Activated CD8-positive, alpha-beta memory T cell treated with anti-CD3 and anti-CD28 coated beads, Interleukin-2, amount 10 ng/mL, durations not matched to agents 7 days and 5 days (primary cell): Measurements from ENCODE around the gene PTGER2. TPM values are rescaled to one million over a fixed set of nuclear protein-coding genes. Genes with fewer than 3 reads are reported as not detected.
A peak's percentile ranks its signal among the peaks of the same experiment; 100 is the strongest.

ENCODE experiments used
- ATAC-seq: fragments of 150-1000 bp; cut with Tn5 transposase; one replicate; pipeline ENCODE4 v1.10.0; 2021; ENCODE audit warnings: moderate library complexity
- CTCF ChIA-PET: fragments of 350-600 bp; sonication (Branson Sonifier 250); formaldehyde crosslinking; loops from one replicate; lab custom pipeline; 2021; ENCODE audit warnings: antibody characterized with exemption; lab: Charles Lee
- DNase-seq: peaks from one replicate; pipeline ENCODE4 v3.0.0-alpha.2; 2020
- H3K27ac Mint-ChIP-seq: one replicate; pipeline ENCODE4 v1.8.0; 2021; ENCODE audit warnings: mild to moderate bottlenecking, mixed read lengths
- H3K27me3 Mint-ChIP-seq: one replicate; pipeline ENCODE4 v1.8.0; 2021; ENCODE audit warnings: mixed read lengths
- H3K36me3 Mint-ChIP-seq: one replicate; pipeline ENCODE4 v1.8.0; 2021; ENCODE audit warnings: mild to moderate bottlenecking, mixed read lengths
- H3K4me1 Mint-ChIP-seq: one replicate; pipeline ENCODE4 v1.8.0; 2021; ENCODE audit warnings: mixed read lengths
- H3K4me3 Mint-ChIP-seq: one replicate; pipeline ENCODE4 v1.8.0; 2021; ENCODE audit warnings: mild to moderate bottlenecking, moderate library complexity, mixed read lengths
- H3K9me3 Mint-ChIP-seq: one replicate; pipeline ENCODE4 v1.8.0; 2022; ENCODE audit warnings: low read depth, mixed read lengths
- total RNA-seq, 2 experiments: library from RNA; stranded (reverse); gene quantifications; one replicate each; pipeline ENCODE4 v1.2.3, GENCODE V29; 2021

Gene PTGER2
- total RNA-seq, 2 experiments from 2014 or later: 97.6 to 117 TPM

DNA sequence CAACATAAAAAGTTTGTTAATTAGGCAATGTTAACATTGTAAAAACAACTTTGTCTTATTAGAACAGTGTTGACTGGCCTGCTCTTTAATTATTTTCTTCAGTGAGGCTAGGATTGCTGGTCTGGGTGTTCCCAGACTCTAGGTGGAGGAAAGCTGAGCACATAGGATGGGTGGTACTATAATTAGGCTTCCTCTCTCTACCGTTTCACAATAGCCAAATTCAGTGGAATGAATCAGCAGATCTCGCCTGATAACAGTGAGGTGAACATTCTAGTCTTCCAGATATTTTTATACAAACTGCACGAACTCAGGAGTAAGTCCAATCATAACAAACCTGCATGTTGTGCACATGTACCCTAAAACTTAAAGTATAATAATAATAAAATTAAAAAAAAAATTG is 34.7 kb upstream of the PTGER2 start:
- peaks cover 2% of the 10 kb centered on the region for H3K36me3 Mint-ChIP-seq
- peaks cover 14% of the 10 kb centered on the region for H3K4me1 Mint-ChIP-seq
- H3K9me3 Mint-ChIP-seq: no peaks in the 10 kb centered on the region
- DNase-seq (no peak), ATAC-seq (no peak)
- H3K27me3 Mint-ChIP-seq: no peaks in the 10 kb centered on the region
- H3K27ac Mint-ChIP-seq: no peak overlapping the region
- no peak overlapping the region for H3K4me3 Mint-ChIP-seq
- CTCF ChIA-PET: no interaction called here

DNA sequence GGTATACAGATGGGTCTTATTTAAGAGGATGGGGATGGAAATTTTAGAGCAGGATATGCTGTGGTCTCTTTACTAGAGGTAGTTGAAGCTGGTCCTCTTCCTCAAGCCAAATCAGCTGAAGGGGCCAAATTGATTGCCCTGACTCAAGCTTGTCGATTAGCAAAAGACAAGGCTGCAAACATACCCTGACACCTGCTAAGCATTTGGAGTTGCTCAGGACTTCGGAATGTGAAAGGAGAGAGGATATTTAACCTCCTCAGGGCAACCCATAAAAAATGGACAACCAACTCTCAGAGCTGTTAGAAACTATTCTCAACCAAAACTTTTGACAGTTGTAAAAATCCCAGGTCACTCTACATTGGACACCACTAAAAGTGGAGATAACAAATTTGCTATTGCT is 31.0 kb upstream of the PTGER2 start:
- Mint-ChIP-seq H3K4me3 (no peak overlapping the region), H3K9me3 (no peaks in the 10 kb centered on the region), H3K27ac (no peak overlapping the region), H3K4me1 (peaks cover 33% of the 10 kb centered on the region), H3K27me3 (no peaks in the 10 kb centered on the region), H3K36me3 (peaks cover 3% of the 10 kb centered on the region)
- DNase-seq (no peak), ATAC-seq (no peak)
- CTCF ChIA-PET: no interaction called here

DNA sequence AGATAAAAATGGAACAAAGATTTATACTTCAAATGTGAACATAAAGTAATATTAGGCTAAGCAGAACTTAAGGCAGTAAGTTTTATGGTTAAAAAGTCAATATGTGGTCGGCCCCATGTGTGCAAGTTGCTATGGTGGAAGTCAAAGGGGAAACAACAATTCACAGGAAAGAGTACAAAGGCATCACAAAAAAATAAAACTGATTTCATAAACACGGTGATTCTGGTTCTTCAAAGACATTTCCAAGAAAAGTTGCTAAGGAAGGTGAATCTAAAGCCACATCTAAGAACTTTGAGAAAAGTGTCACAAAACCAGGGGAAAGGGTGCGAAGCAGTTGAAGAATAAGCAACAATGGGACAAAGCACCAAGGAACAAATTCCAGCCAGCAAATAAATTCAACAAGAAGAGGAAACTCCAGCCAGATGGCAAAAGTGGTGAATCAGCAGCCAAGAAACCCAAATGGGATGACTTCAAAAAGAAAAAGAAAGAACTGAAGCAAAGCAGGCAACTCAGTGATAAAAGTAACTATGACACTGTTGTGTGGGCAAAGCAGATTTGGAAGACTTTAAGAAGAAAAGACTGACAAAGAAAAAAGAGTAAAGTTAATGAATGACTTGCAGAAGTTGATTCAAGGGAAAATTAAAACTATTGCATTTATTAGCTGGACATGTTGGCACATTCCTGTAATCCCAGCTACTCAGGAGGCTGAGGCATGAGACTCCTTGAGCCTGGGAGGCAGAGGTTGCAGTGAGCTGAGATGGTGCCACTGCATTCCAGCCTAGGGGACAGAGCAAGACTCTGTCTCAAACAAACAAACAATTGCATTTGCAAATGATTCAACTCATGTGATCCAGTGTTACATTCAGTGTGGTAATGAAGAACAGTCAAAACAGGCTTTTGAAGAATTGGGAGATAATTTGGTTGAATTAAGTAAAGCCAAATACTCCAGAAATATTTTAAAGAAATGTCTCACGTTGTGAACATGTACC is 27.2 kb upstream of the PTGER2 start:
- ATAC-seq: peak; percentile 20

DNA sequence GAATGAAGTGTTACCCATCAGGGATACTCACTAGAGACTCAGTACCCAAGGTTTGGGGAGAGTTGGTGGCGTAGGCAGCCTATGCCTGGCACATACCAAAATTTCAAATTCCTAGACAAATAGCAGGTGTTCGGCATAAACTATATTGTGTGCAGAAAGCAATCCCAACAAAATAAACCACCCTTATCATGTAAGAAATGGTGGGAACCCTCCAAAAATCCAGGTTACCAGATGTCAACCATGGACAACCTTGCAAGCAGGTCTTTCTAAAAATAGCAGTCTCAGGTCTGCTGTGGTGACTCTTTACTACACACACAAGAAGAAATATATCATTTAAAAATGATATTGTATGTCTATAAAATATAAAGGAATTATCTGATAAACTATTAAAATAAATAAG is 17.7 kb upstream of the PTGER2 start:
- peaks cover 30% of the 10 kb centered on the region for H3K4me1 Mint-ChIP-seq
- ATAC-seq: no peak
- no peak overlapping the region for H3K4me3 Mint-ChIP-seq
- CTCF ChIA-PET: interaction anchor here (0.6 to 1.0 kb wide), 2 partner anchors 177 to 1916 kb away, joined by 3 read pairs; no protein-coding TSS in a partner anchor
- no peak for DNase-seq
- no peaks in the 10 kb centered on the region for H3K9me3 Mint-ChIP-seq
- H3K27ac Mint-ChIP-seq: no peak overlapping the region
- peaks cover 2% of the 10 kb centered on the region for H3K36me3 Mint-ChIP-seq
- H3K27me3 Mint-ChIP-seq: peaks cover 2% of the 10 kb centered on the region

More for the DNA sequence above, 27.2 kb upstream of the PTGER2 start:
- Mint-ChIP-seq H3K9me3 (no peaks in the 10 kb centered on the region), H3K27ac (peak overlapping the region; percentile 53), H3K4me3 (no peak overlapping the region), H3K36me3 (peaks cover 6% of the 10 kb centered on the region), H3K27me3 (no peaks in the 10 kb centered on the region), H3K4me1 (peaks cover 27% of the 10 kb centered on the region)
- CTCF ChIA-PET: interaction anchor here (2.8 kb wide), 1 partner anchor 13 kb away, joined by 10 read pairs; no protein-coding TSS in a partner anchor
- DNase-seq: no peak

DNA sequence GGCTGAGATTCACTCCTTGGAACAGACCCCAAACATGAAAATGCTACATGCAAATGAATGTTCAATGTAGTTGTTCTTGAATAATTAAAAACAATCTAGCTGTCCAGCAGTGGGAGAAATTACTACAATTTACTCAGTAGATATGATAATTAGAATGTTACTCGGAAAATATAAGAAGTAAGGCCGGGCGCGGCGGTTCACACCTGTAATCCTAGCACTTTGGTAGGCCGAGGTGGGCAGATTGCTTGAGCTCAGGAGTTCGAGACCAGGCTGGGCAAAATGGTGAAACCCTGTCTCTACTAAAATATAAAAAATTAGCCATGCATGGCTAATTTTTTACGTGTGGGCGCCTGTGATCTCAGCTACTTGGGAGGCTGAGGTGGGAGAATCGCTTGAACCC is 15.3 kb upstream of the PTGER2 start:
- CTCF ChIA-PET: interaction anchor here (0.6 to 3.6 kb wide), 10 partner anchors 8 to 439 kb away, joined by 3 to 26 read pairs (median 4); partner anchors contain the start of genes GNG2 and PTGER2
- ATAC-seq: no peak
- no peak overlapping the region for H3K27ac Mint-ChIP-seq
- peaks cover 40% of the 10 kb centered on the region for H3K4me1 Mint-ChIP-seq
- peaks cover 10% of the 10 kb centered on the region for H3K36me3 Mint-ChIP-seq
- DNase-seq: no peak
- H3K9me3 Mint-ChIP-seq: no peaks in the 10 kb centered on the region
- H3K27me3 Mint-ChIP-seq: no peaks in the 10 kb centered on the region
- H3K4me3 Mint-ChIP-seq: no peak overlapping the region

DNA sequence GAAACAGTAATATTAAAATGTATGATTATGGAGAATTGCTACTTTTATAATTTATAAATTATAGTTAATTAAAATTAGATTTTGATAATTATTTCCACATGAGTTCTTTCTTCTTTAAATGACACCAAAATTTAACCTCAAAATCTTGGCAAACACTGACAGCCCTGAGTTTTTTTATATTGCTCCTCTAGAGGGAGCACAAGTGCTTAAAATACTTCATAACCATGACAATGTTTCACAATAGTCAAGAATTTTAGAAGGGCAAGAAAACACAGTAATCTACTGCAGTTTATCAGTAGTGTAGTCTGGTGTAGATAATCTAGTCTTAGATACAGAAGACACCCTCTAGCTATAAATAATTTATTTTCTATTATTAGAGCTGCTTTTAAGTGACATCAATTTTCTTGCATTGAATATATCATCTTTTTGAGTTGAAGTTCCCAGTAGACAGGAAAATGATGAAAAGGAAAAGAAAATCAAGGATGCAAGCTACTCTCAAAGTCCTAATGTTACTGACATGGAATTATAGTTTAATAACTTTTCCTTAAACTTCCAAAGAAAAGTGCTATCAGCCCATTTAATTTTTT is 14.3 kb upstream of the PTGER2 start:
- ATAC-seq (peak; percentile 76), DNase-seq (no peak)
- peaks cover 40% of the 10 kb centered on the region for H3K4me1 Mint-ChIP-seq

DNA sequence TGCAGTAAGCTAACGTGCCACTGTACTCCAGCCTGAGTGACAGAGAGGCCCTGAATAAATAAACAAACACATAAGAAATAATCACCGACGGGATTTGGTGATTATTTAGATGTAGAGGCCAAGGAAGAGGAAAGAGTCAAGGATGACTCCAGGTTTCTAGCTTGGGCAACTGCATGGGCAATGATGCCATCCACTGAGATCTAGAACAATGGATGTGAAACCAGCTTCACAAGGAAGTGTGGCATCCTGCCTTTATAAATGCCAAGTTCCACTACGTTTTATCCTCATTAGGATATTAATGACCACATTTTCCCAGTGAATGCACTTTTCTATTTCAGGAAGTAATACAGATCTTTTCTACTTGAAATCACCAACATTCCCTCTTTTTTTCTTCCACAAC is 10.9 kb upstream of the PTGER2 start:
- ATAC-seq: no peak
- no peak for DNase-seq
- Mint-ChIP-seq H3K4me3 (no peak overlapping the region), H3K36me3 (peaks cover 18% of the 10 kb centered on the region), H3K27ac (no peak overlapping the region), H3K9me3 (no peaks in the 10 kb centered on the region), H3K27me3 (no peaks in the 10 kb centered on the region), H3K4me1 (peaks cover 42% of the 10 kb centered on the region)
- CTCF ChIA-PET: interaction anchor here (1.2 kb wide), 1 partner anchor 124 kb away, joined by 3 read pairs; no protein-coding TSS in a partner anchor

More for the DNA sequence above, 14.3 kb upstream of the PTGER2 start:
- CTCF ChIA-PET: interaction anchor here (0.7 to 3.6 kb wide), 27 partner anchors 9 to 430 kb away, joined by 3 to 26 read pairs (median 4); partner anchors contain the start of genes GPR137C, PTGER2, STYX and TXNDC16
- Mint-ChIP-seq H3K4me3 (no peak overlapping the region), H3K9me3 (no peaks in the 10 kb centered on the region), H3K27ac (no peak overlapping the region), H3K36me3 (peaks cover 11% of the 10 kb centered on the region), H3K27me3 (no peaks in the 10 kb centered on the region)

DNA sequence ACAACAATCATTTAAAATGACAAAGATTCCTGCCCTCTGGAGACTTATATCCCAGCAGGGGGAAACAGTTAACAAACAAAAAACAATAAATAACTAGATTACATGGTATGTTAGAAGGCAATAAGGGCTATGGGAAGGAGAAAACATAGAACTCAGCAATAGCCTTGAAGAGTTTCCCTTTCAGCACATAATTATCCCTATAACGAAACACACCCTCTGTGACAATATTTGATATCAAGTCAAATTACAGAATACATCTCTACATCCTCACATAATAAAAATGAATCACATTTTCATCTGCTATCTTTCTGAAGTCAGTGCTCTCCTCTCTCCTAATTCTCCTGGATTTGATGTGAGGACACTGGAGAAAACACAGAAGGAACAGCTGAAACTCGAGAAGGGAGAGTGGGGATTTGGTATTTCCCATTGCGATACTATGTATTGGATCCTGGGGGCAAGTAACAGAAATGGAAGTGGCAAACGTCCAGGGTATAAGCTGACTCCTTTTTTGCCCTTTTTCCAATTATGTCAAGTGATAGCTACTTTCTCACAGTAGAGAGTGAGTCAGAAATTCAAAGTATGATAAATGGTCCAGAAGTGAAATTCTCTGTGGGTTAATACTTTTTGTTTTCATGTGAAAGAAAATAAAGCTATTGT is 9.7 kb upstream of the PTGER2 start:
- Mint-ChIP-seq H3K4me3 (no peak overlapping the region), H3K27ac (no peak overlapping the region), H3K36me3 (peaks cover 20% of the 10 kb centered on the region), H3K4me1 (peaks cover 37% of the 10 kb centered on the region), H3K27me3 (no peaks in the 10 kb centered on the region), H3K9me3 (no peaks in the 10 kb centered on the region)
- CTCF ChIA-PET: interaction anchor here (0.9 to 1.2 kb wide), 3 partner anchors 10 to 164 kb away, joined by 3 to 4 read pairs (median 3); partner anchors contain the start of gene PTGER2
- DNase-seq (no peak), ATAC-seq (no peak)

DNA sequence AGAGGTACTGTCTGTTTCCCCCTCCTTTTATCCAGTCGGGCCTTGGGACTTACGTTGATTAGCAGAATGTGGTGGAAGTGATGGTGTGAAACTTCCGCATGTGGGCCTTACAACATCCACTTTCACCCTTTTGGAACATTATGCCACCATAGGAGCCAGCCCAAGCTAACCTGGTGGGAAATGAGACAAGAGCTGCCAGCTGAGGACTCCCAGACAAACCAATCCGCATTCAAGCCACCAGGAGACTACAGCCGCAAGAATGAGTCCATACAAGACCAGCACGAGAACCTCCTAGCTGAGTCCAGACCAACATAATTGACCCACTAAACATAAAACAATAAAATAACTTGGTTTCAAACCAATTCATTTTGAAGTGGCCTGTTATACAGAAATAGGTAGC is 9.1 kb upstream of the PTGER2 start:
- no peak overlapping the region for H3K27ac Mint-ChIP-seq
- peaks cover 24% of the 10 kb centered on the region for H3K36me3 Mint-ChIP-seq
- CTCF ChIA-PET: interaction anchor here (0.6 to 1.2 kb wide), 3 partner anchors 9 to 163 kb away, joined by 3 to 4 read pairs (median 3); partner anchors contain the start of gene PTGER2
- no peak overlapping the region for H3K4me3 Mint-ChIP-seq
- peaks cover 37% of the 10 kb centered on the region for H3K4me1 Mint-ChIP-seq
- H3K9me3 Mint-ChIP-seq: no peaks in the 10 kb centered on the region
- DNase-seq (no peak), ATAC-seq (no peak)
- H3K27me3 Mint-ChIP-seq: no peaks in the 10 kb centered on the region

DNA sequence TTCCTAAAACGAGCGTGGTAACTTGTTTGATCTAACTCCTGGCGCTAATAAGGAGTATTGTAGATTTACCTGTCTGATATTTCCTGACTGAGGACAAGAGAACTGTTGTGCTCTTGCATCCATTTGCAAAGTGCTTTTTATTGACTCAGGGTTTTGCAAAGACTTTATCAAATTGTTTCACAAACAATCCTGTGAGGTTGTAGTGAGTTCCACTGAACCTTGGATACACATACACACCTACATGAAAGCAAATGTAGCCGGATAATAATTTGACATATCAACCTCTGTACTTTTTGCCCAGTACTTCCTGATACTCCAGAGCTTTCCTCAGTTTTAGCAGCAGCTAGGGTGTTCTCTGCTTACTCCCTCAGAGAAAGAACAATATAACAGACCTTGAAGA is 6.7 kb upstream of the PTGER2 start:
- no peak overlapping the region for H3K27ac Mint-ChIP-seq
- CTCF ChIA-PET: interaction anchor here (1.0 kb wide), 1 partner anchor 10 kb away, joined by 4 read pairs; no protein-coding TSS in a partner anchor
- DNase-seq: no peak
- no peak overlapping the region for H3K4me3 Mint-ChIP-seq
- H3K27me3 Mint-ChIP-seq: no peaks in the 10 kb centered on the region
- H3K4me1 Mint-ChIP-seq: peaks cover 45% of the 10 kb centered on the region
- ATAC-seq: no peak
- no peaks in the 10 kb centered on the region for H3K9me3 Mint-ChIP-seq
- peaks cover 44% of the 10 kb centered on the region for H3K36me3 Mint-ChIP-seq

DNA sequence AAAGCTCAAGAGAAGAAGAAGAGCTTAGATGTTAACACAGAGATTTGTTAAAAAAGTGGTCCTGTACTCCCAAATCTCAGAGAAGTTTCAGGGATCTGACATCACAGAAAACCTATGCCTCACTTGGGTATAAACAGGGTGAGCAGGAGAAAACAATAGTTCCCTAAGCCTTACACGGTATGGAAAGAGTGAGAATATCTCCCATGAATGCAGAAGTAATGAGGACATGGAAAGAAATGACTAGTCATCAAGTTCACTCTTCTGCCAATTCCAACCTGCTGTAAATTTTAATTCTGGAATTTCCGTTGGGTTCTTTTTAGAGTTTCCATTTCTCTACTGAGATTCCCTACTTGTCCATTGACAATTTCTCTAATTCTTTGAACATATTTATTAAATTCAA is 6.2 kb upstream of the PTGER2 start:
- Mint-ChIP-seq H3K4me3 (no peak overlapping the region), H3K9me3 (no peaks in the 10 kb centered on the region), H3K27me3 (no peaks in the 10 kb centered on the region), H3K4me1 (peaks cover 46% of the 10 kb centered on the region), H3K36me3 (peaks cover 45% of the 10 kb centered on the region), H3K27ac (no peak overlapping the region)
- DNase-seq: no peak
- ATAC-seq: no peak
- CTCF ChIA-PET: interaction anchor here (7.3 kb wide), 1 partner anchor 8 kb away, joined by 26 read pairs; no protein-coding TSS in a partner anchor

DNA sequence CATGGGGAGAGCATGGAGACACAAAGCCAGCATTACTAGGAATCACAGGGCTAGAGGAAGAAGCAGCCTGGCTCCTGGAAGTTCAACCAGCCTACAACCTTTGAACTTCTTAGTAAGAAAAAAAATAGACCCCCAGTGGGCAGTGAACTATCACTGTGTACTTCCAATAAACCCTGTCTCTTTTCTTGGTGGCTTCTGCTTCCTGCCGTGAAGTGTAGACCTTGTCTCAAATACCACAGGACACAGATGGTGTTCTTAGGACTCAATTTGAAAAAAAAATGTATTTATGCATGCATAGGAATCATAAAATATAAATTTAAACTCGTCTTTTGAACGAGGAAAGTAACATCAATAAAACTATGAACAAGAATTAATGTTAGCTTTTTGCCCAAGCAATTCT is 3.6 kb upstream of the PTGER2 start:
- Mint-ChIP-seq H3K36me3 (peaks cover 60% of the 10 kb centered on the region), H3K27me3 (no peaks in the 10 kb centered on the region), H3K9me3 (no peaks in the 10 kb centered on the region), H3K4me1 (peaks cover 50% of the 10 kb centered on the region), H3K4me3 (peak overlapping the region; percentile 100), H3K27ac (peak overlapping the region; percentile 76)
- DNase-seq (no peak), ATAC-seq (no peak)
- CTCF ChIA-PET: interaction anchor here (1.7 to 7.3 kb wide), 2 partner anchors 11 to 163 kb away, joined by 3 to 26 read pairs; no protein-coding TSS in a partner anchor
